ENCODE results near the gene EMCN.
"Not testable (repeated sequence)": the region's sequence is repeated elsewhere in the genome, so short reads cannot be mapped to it uniquely, and the experiment has no call there.

The EMCN gene

GRCh38 chr4:100517864-100518341 lies at the start of gene EMCN:
Gene EMCN, minus strand, starts transcription at chr4:100518022. Its CDS starts 108 bp downstream, at chr4:100517914.
- no peak for DNase-seq

DNA sequence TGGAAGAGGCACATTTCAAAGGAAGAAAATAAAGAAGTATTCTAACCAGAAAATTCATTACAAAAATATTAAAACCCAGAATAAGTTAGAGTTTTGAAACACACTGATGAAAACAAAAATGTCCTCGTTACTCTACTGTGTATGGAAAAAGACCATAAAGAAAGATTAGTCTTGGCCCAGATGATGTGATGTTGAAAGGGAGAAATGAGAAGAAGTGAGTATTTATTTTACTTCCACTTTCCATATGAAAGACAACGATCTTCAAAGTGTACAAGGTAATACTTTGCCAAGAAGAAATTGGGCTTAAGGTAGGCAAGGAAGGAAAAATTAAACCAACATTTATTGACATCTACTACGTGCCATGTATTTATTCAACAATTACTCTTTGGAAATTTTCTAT lies 48.6 kb upstream of the EMCN start:
- DNase-seq, result no peak

GRCh38 chr4:100557306-100557705 lies 39.5 kb upstream of the EMCN start:
- no peak for DNase-seq

- no peak for DNase-seq
These were observed 38.0 kb upstream of the EMCN start for GRCh38 chr4:100555611-100556337.

GRCh38 chr4:100548200-100548560 lies 30.4 kb upstream of the EMCN start:
- no peak for DNase-seq

- DNase-seq, result no peak
These were observed 29.8 kb upstream of the EMCN start for GRCh38 chr4:100547541-100548199.

DNA sequence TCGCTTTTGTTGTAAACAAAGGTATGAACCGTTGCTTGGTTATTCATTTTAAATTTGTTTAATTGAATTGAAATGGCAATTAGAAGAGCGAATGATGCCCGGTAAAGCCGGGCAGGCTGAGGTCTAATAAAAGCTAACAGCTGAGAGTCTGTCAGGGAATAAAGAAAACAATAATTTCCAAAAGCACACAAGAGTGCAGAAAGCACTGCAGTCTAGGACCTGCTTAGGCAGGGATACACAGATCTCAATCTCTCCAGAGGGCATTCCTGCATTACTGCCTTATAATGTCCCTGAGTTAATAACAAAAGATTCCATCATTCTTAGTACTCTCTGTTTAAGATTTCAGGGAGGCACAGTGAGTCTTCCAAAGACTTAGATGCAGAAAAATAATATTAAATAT lies 27.6 kb upstream of the EMCN start:
- no peak for DNase-seq

- no peak for DNase-seq
These were observed 22.3 kb upstream of the EMCN start for GRCh38 chr4:100540131-100540530.

DNA sequence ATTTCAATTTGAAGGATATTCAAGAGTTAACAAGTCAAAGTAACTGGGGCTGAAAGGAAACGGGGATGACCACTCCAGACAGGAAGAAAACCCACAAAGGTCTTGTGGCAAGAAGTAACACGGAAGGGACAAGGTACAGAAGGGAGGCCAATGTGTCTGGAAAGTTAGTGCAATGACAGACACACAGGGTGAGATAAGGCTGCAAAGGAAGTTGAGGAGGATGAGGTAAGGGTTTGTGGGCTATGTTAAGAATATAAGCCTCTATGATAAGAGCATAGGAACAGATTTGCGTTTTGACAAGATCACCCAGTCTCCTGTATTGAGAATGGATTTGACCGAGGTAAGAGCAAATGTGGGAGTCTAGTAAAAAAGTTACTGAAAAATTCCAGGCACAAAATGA lies 21.9 kb upstream of the EMCN start:
- DNase-seq, result no peak

DNA sequence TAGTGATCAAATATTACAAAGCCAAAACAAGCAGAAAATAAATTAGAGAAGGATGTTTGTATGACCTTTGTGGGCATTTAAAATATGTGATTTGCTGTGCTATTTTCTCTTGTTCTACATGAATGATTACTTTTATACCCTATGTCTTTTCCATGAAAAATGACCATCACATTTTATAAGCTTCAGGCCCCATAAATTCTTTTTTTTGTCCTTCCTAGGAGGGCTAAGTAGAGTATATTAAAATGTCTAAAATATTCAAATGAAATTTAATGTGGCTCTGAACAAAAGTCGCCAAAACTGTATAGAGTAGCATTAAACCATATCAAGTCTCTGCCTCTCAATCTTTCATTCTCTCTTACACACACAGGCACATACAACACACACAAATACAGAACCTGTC lies 15.9 kb upstream of the EMCN start:
- no peak for DNase-seq

DNA sequence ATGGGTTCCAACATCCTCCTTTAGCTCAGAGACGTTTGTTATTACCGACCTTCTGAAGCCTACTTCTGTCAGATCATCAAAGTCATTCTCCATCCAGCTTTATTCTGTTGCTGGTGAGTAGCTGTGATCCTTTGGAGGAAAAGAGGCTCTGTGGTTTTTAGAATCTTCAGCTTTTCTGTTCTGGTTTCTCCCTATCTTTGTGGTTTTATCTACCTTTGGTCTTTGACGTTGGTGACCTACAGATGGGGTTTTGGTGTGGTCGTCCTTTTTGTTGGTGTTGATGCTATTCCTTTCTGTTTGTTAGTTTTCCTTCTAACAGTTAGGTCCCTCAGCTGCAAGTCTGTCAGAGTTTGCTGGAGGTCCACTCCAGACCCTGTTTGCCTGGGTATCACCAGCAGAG lies 12.3 kb upstream of the EMCN start:
- not testable (repeated sequence) for DNase-seq

GRCh38 chr4:100525686-100526085 lies 7.9 kb upstream of the EMCN start:
- no peak for DNase-seq

DNA sequence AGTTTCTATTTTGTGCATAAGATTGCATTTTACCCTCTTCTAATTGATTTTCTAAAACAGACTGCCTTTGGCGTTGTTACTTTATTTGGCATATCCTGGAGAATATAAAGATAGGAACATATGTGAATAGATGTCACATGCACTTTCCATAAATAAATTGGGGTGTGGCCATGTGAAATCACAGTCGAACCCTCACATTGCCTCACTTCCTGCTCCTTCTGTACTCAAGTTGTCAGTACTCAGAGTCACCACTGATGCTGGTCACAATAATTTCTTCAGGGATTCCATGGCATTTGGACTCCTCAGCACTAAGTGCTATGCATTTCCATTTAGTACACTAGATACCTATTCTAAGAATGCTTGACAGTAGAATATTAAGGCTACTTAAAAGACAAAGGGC lies 1.4 kb upstream of the EMCN start:
- DNase-seq, result no peak

GRCh38 chr4:100516225-100516624 lies 1.6 kb downstream of the EMCN start:
- no peak for DNase-seq

GRCh38 chr4:100511896-100512295 lies 5.9 kb downstream of the EMCN start:
- no peak for DNase-seq

DNA sequence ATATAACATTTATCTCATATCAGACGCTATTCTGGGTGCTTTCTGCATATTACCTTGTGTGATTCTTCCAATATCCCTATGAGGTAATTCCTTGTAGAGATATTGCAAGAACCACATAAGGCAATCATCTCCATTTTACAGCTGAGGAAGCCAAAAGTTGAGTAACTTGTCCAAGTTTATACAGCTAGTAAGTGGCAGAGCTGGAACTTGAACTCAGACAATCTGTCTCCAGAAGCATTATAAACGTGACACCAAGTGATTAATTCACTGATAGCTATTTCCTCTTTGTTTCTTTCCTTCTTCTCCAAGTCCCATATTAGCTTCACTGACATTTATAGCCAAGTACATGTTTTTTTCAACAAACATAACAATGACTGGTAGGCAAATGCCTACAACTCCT lies 7.3 kb downstream of the EMCN start:
- DNase-seq, result no peak

DNA sequence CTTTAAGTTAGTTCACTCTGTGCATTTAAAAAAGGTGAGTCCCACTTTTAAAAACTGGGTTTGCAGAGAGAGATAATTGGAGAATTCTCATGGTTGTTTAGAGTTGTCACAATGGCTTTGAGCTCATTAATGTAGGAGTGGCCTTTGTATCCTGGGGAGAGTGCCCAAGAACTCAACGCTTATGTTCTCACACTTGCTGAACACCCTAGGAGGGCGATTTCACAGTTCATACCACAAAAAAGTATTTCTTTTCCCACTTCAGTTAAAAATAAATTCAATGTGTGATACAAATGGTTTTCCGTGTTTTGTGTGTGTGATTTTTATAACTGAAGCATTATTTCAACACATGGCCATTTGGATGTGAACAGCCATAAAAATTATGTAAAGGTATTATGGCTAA lies 8.4 kb downstream of the EMCN start:
- no peak for DNase-seq

DNA sequence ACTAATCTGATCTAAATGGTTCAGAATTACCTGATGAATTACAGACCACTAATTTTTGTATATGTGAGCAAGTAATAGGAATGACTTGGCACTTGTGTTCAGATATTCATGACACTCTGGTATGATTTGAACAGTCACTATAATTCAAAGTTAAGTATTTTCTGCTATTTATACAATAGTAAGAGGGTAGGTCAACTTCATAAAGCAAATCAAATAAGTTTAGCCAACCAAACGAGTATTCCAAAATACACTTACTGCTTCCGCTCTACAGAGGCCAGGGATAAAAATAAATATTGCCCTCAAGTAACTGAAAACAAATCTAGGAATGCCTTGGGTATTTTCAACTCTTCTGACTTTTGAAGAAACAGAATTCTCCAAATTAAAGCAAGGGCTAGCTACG lies 9.1 kb downstream of the EMCN start:
- no peak for DNase-seq

GRCh38 chr4:100504086-100504874 lies 13.5 kb downstream of the EMCN start:
- DNase-seq, result no peak

- no peak for DNase-seq
These were observed 20.0 kb downstream of the EMCN start for GRCh38 chr4:100497791-100498190.

DNA sequence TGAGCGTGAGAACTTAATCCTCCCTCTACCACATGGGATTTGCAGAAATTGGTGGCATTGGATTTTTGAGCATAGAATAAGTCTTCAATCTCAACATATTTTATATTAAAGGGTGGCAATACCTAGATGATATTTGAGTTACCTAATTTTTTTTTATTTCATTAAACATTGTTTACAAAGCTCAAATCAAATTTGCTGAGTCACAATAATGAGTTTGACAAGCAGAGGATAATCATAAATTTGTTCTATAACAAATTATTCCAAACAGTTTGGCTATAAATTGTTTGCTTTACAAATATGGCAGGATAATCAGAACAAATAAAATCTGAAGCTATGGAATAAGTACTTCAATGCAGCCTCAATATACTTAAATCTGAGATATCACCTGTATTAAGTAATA lies 22.7 kb downstream of the EMCN start:
- no peak for DNase-seq

- DNase-seq, result no peak
These were observed 23.7 kb downstream of the EMCN start for GRCh38 chr4:100494166-100494565.

GRCh38 chr4:100493756-100494155 lies 24.1 kb downstream of the EMCN start:
- DNase-seq, result no peak

- DNase-seq, result no peak
These were observed 25.7 kb downstream of the EMCN start for GRCh38 chr4:100492129-100492528.

All from NCI-H2107 (cell line).